Chondrocyte (in vitro differentiated cells): Measurements from ENCODE around the gene OVCH1. TPM values are rescaled to one million over a fixed set of nuclear protein-coding genes. Genes with fewer than 3 reads are reported as not detected.

ENCODE experiments used
- DNase-seq: peaks from one replicate; pipeline ENCODE4 v3.0.0; 2021; ENCODE audit warnings: mixed read lengths, low spot score
- H3K27ac Mint-ChIP-seq: one replicate; pipeline ENCODE4 v1.8.0; 2021; ENCODE audit warnings: mild to moderate bottlenecking, moderate library complexity, mixed read lengths; ENCODE audit not compliant: unreplicated experiment
- H3K27me3 Mint-ChIP-seq: 2 replicates; pipeline ENCODE4 v1.8.0; 2021; ENCODE audit warnings: low read depth, mixed read lengths
- H3K36me3 Mint-ChIP-seq: 2 replicates; pipeline ENCODE4 v1.8.0; 2021; ENCODE audit warnings: low read depth, mixed read lengths
- H3K4me1 Mint-ChIP-seq: 2 replicates; pipeline ENCODE4 v1.8.0; 2021; ENCODE audit warnings: low read depth, mild to moderate bottlenecking, mixed read lengths
- H3K4me3 Mint-ChIP-seq: one replicate; pipeline ENCODE4 v1.8.0; 2021; ENCODE audit warnings: mild to moderate bottlenecking, moderate library complexity, mixed read lengths; ENCODE audit not compliant: unreplicated experiment
- H3K9me3 Mint-ChIP-seq: 2 replicates; pipeline ENCODE4 v1.8.0; 2021; ENCODE audit warnings: low read depth, mixed read lengths
- CTCF ChIP-seq: fragments of 200-600 bp; sonication (generic); IDR thresholded peaks from 2 replicates; pipeline ENCODE4 v1.5.0; 2021; ENCODE audit warnings: antibody characterized with exemption, mild to moderate bottlenecking, moderate library complexity
- total RNA-seq: library from RNA; stranded (reverse); gene quantifications from 3 replicates; pipeline ENCODE4 v1.2.1, GENCODE V29; 2021

The OVCH1 gene
- total RNA-seq, 1 donor from 2014 or later, result 0.20 TPM

- DNase-seq, result no peak
- Mint-ChIP-seq H3K9me3 (no peaks in the 10 kb centered on the region), H3K4me1 (peaks cover 10% of the 10 kb centered on the region), H3K36me3 (peaks cover 19% of the 10 kb centered on the region), H3K4me3 (no peak overlapping the region), H3K27me3 (no peaks in the 10 kb centered on the region), H3K27ac (no peak overlapping the region)
- TF ChIP-seq CTCF, result no peak
Observed at GRCh38 chr12:29508949-29509348, 11.5 kb upstream of the OVCH1 start.

GRCh38 chr12:29505122-29505521 lies 7.6 kb upstream of the OVCH1 start:
- H3K9me3 Mint-ChIP-seq, result no peaks in the 10 kb centered on the region
- peaks cover 10% of the 10 kb centered on the region for H3K4me1 Mint-ChIP-seq
- H3K36me3 Mint-ChIP-seq, result peaks cover 16% of the 10 kb centered on the region
- no peak for TF ChIP-seq CTCF
- no peak overlapping the region for H3K27ac Mint-ChIP-seq
- H3K4me3 Mint-ChIP-seq, result no peak overlapping the region
- no peak for DNase-seq
- no peaks in the 10 kb centered on the region for H3K27me3 Mint-ChIP-seq

GRCh38 chr12:29503283-29503682 lies 5.8 kb upstream of the OVCH1 start:
- Mint-ChIP-seq H3K9me3 (no peaks in the 10 kb centered on the region), H3K27ac (no peak overlapping the region), H3K27me3 (no peaks in the 10 kb centered on the region), H3K36me3 (peaks cover 14% of the 10 kb centered on the region), H3K4me3 (no peak overlapping the region), H3K4me1 (peaks cover 10% of the 10 kb centered on the region)
- no peak for DNase-seq
- no peak for TF ChIP-seq CTCF

GRCh38 chr12:29499235-29499634 lies 1.7 kb upstream of the OVCH1 start:
- Mint-ChIP-seq H3K27ac (no peak overlapping the region), H3K9me3 (no peaks in the 10 kb centered on the region)

GRCh38 chr12:29492891-29493290 lies 4.6 kb downstream of the OVCH1 start:
- no peak for DNase-seq
- H3K27me3 Mint-ChIP-seq, result peaks cover 6% of the 10 kb centered on the region
- no peak for TF ChIP-seq CTCF
- H3K36me3 Mint-ChIP-seq, result peaks cover 15% of the 10 kb centered on the region
- no peaks in the 10 kb centered on the region for H3K9me3 Mint-ChIP-seq
- no peak overlapping the region for H3K27ac Mint-ChIP-seq
- H3K4me3 Mint-ChIP-seq, result no peak overlapping the region
- H3K4me1 Mint-ChIP-seq, result no peaks in the 10 kb centered on the region

More at GRCh38 chr12:29499235-29499634, 1.7 kb upstream of the OVCH1 start:
- no peak for TF ChIP-seq CTCF
- Mint-ChIP-seq H3K27me3 (peaks cover 4% of the 10 kb centered on the region), H3K4me3 (no peak overlapping the region), H3K4me1 (no peaks in the 10 kb centered on the region), H3K36me3 (peaks cover 2% of the 10 kb centered on the region)
- DNase-seq, result no peak
